ENCODE data around the gene TBX5. TPM values are rescaled to one million over a fixed set of nuclear protein-coding genes. Genes with fewer than 3 reads are reported as not detected.

The TBX5 gene
- polyA plus RNA-seq, 1 donor, result not detected

GRCh38 chr12:114431902-114432301, 26.0 kb upstream of the TBX5 start:
- Histone ChIP-seq H3K36me3 (ENCODE audit: control insufficient read depth, insufficient read depth, low read length) (no peaks in the 10 kb centered on the region), H3K27ac (ENCODE audit: low read length) (no peak overlapping the region), H3K27me3 (ENCODE audit: control insufficient read depth, insufficient read depth, low read length) (peaks cover 26% of the 10 kb centered on the region), H3K9me3 (ENCODE audit: control insufficient read depth, low read depth, low read length) (no peaks in the 10 kb centered on the region), H3K4me3 (ENCODE audit: low read length) (no peak overlapping the region), H3K4me1 (ENCODE audit: control insufficient read depth, insufficient read depth, low read length) (no peaks in the 10 kb centered on the region)
- DNase-seq, result no peak
- no CpG with 5 or more reads among the region's 1 CpG for WGBS (ENCODE audit: insufficient coverage, low lambda C conversion rate)

- H3K9me3 ChIP-seq (ENCODE audit: control insufficient read depth, low read depth, low read length), result no peaks in the 10 kb centered on the region
- H3K4me1 ChIP-seq (ENCODE audit: control insufficient read depth, insufficient read depth, low read length), result no peaks in the 10 kb centered on the region
- WGBS (ENCODE audit: insufficient coverage, low lambda C conversion rate), result no CpG with 5 or more reads among the region's 4 CpGs
- peaks cover 24% of the 10 kb centered on the region for H3K27me3 ChIP-seq (ENCODE audit: control insufficient read depth, insufficient read depth, low read length)
- no peak for DNase-seq
- no peak overlapping the region for H3K4me3 ChIP-seq (ENCODE audit: low read length)
- no peaks in the 10 kb centered on the region for H3K36me3 ChIP-seq (ENCODE audit: control insufficient read depth, insufficient read depth, low read length)
- H3K27ac ChIP-seq (ENCODE audit: low read length), result no peak overlapping the region
Observed at GRCh38 chr12:114430306-114430705, 24.4 kb upstream of the TBX5 start.

GRCh38 chr12:114425031-114425626, 19.2 kb upstream of the TBX5 start:
- Histone ChIP-seq H3K4me1 (ENCODE audit: control insufficient read depth, insufficient read depth, low read length) (no peaks in the 10 kb centered on the region), H3K4me3 (ENCODE audit: low read length) (no peak overlapping the region), H3K27ac (ENCODE audit: low read length) (no peak overlapping the region), H3K9me3 (ENCODE audit: control insufficient read depth, low read depth, low read length) (no peaks in the 10 kb centered on the region), H3K36me3 (ENCODE audit: control insufficient read depth, insufficient read depth, low read length) (no peaks in the 10 kb centered on the region), H3K27me3 (ENCODE audit: control insufficient read depth, insufficient read depth, low read length) (peaks cover 31% of the 10 kb centered on the region)
- WGBS (ENCODE audit: insufficient coverage, low lambda C conversion rate), result no CpG with 5 or more reads among the region's 3 CpGs
- no peak for DNase-seq

GRCh38 chr12:114420944-114421335, 15.0 kb upstream of the TBX5 start:
- no peak for DNase-seq
- Histone ChIP-seq H3K4me1 (ENCODE audit: control insufficient read depth, insufficient read depth, low read length) (no peaks in the 10 kb centered on the region), H3K27me3 (ENCODE audit: control insufficient read depth, insufficient read depth, low read length) (peaks cover 54% of the 10 kb centered on the region), H3K27ac (ENCODE audit: low read length) (no peak overlapping the region), H3K36me3 (ENCODE audit: control insufficient read depth, insufficient read depth, low read length) (no peaks in the 10 kb centered on the region), H3K4me3 (ENCODE audit: low read length) (no peak overlapping the region), H3K9me3 (ENCODE audit: control insufficient read depth, low read depth, low read length) (no peaks in the 10 kb centered on the region)
- no CpG with 5 or more reads among the region's 4 CpGs for WGBS (ENCODE audit: insufficient coverage, low lambda C conversion rate)

- no peaks in the 10 kb centered on the region for H3K36me3 ChIP-seq (ENCODE audit: control insufficient read depth, insufficient read depth, low read length)
- no peak overlapping the region for H3K27ac ChIP-seq (ENCODE audit: low read length)
- no peak overlapping the region for H3K4me3 ChIP-seq (ENCODE audit: low read length)
- WGBS (ENCODE audit: insufficient coverage, low lambda C conversion rate), result 40% methylated on average over 1 of the region's 8 CpGs
- H3K4me1 ChIP-seq (ENCODE audit: control insufficient read depth, insufficient read depth, low read length), result no peaks in the 10 kb centered on the region
- peaks cover 57% of the 10 kb centered on the region for H3K27me3 ChIP-seq (ENCODE audit: control insufficient read depth, insufficient read depth, low read length)
- H3K9me3 ChIP-seq (ENCODE audit: control insufficient read depth, low read depth, low read length), result no peaks in the 10 kb centered on the region
- DNase-seq, result no peak
Observed at GRCh38 chr12:114420182-114420943, 14.4 kb upstream of the TBX5 start.

- no peaks in the 10 kb centered on the region for H3K36me3 ChIP-seq (ENCODE audit: control insufficient read depth, insufficient read depth, low read length)
- WGBS (ENCODE audit: insufficient coverage, low lambda C conversion rate), result no CpG with 5 or more reads among the region's 4 CpGs
- H3K4me3 ChIP-seq (ENCODE audit: low read length), result no peak overlapping the region
- no peaks in the 10 kb centered on the region for H3K9me3 ChIP-seq (ENCODE audit: control insufficient read depth, low read depth, low read length)
- H3K27ac ChIP-seq (ENCODE audit: low read length), result no peak overlapping the region
- H3K4me1 ChIP-seq (ENCODE audit: control insufficient read depth, insufficient read depth, low read length), result no peaks in the 10 kb centered on the region
- DNase-seq, result no peak
- H3K27me3 ChIP-seq (ENCODE audit: control insufficient read depth, insufficient read depth, low read length), result peaks cover 86% of the 10 kb centered on the region
Observed at GRCh38 chr12:114416028-114416427, 10.1 kb upstream of the TBX5 start.

GRCh38 chr12:114415525-114415868, 9.6 kb upstream of the TBX5 start:
- no peak overlapping the region for H3K4me3 ChIP-seq (ENCODE audit: low read length)
- no peak overlapping the region for H3K27ac ChIP-seq (ENCODE audit: low read length)
- H3K9me3 ChIP-seq (ENCODE audit: control insufficient read depth, low read depth, low read length), result no peaks in the 10 kb centered on the region
- peaks cover 88% of the 10 kb centered on the region for H3K27me3 ChIP-seq (ENCODE audit: control insufficient read depth, insufficient read depth, low read length)
- no peaks in the 10 kb centered on the region for H3K4me1 ChIP-seq (ENCODE audit: control insufficient read depth, insufficient read depth, low read length)
- DNase-seq, result no peak
- no peaks in the 10 kb centered on the region for H3K36me3 ChIP-seq (ENCODE audit: control insufficient read depth, insufficient read depth, low read length)
- WGBS (ENCODE audit: insufficient coverage, low lambda C conversion rate), result no CpG with 5 or more reads among the region's 7 CpGs

GRCh38 chr12:114414866-114415524, 9.1 kb upstream of the TBX5 start:
- WGBS (ENCODE audit: insufficient coverage, low lambda C conversion rate), result no CpG with 5 or more reads among the region's 11 CpGs
- Histone ChIP-seq H3K27ac (ENCODE audit: low read length) (no peak overlapping the region), H3K36me3 (ENCODE audit: control insufficient read depth, insufficient read depth, low read length) (no peaks in the 10 kb centered on the region), H3K4me1 (ENCODE audit: control insufficient read depth, insufficient read depth, low read length) (no peaks in the 10 kb centered on the region), H3K4me3 (ENCODE audit: low read length) (no peak overlapping the region), H3K27me3 (ENCODE audit: control insufficient read depth, insufficient read depth, low read length) (peaks cover 92% of the 10 kb centered on the region), H3K9me3 (ENCODE audit: control insufficient read depth, low read depth, low read length) (no peaks in the 10 kb centered on the region)
- DNase-seq, result no peak

GRCh38 chr12:114414031-114414865, 8.3 kb upstream of the TBX5 start:
- no peaks in the 10 kb centered on the region for H3K9me3 ChIP-seq (ENCODE audit: control insufficient read depth, low read depth, low read length)
- H3K27ac ChIP-seq (ENCODE audit: low read length), result no peak overlapping the region
- WGBS (ENCODE audit: insufficient coverage, low lambda C conversion rate), result 0% methylated on average over 1 of the region's 48 CpGs
- no peak overlapping the region for H3K4me3 ChIP-seq (ENCODE audit: low read length)
- H3K4me1 ChIP-seq (ENCODE audit: control insufficient read depth, insufficient read depth, low read length), result no peaks in the 10 kb centered on the region
- H3K36me3 ChIP-seq (ENCODE audit: control insufficient read depth, insufficient read depth, low read length), result no peaks in the 10 kb centered on the region
- no peak for DNase-seq
- H3K27me3 ChIP-seq (ENCODE audit: control insufficient read depth, insufficient read depth, low read length), result peaks cover 92% of the 10 kb centered on the region
